Measurements from ENCODE around the gene EXOC6B. TPM values are rescaled to one million over a fixed set of nuclear protein-coding genes. Genes with fewer than 3 reads are reported as not detected.

Gene EXOC6B
- total and polyA plus RNA-seq, 9 of the 15 experiments (the other 6 are each of a cell fraction or from before 2014, with no cell fraction given), result 0.28 to 4.2 (median 2.0) TPM

- ChIA-PET POLR2A (interaction anchor here (0.5 kb wide), 1 partner anchor 21 kb away, joined by 4 read pairs; no protein-coding TSS in a partner anchor), CTCF (ENCODE audit: low intra/inter-chr PET ratio) (no interaction called here)
- no peak for TF ChIP-seq U2AF2 (optimal IDR thresholded peaks at IDR 0.05; ENCODE audit: low read depth, low read length)
- TF ChIP-seq COPS2 (conservative IDR thresholded peaks at IDR 0.05), result no peak
- no peak for TF ChIP-seq ZNF3 (CRISPR knock-in tag; IDR thresholded peaks at IDR 0.05)
- TF ChIP-seq HES1 (IDR thresholded peaks at IDR 0.05; ENCODE audit: low read depth), result no peak
- TF ChIP-seq TRIM28 (IDR thresholded peaks at IDR 0.05), result no peak
- TF ChIP-seq ZNF232 (CRISPR knock-in tag; IDR thresholded peaks at IDR 0.05), result no peak
- TF ChIP-seq, protein P1, sequence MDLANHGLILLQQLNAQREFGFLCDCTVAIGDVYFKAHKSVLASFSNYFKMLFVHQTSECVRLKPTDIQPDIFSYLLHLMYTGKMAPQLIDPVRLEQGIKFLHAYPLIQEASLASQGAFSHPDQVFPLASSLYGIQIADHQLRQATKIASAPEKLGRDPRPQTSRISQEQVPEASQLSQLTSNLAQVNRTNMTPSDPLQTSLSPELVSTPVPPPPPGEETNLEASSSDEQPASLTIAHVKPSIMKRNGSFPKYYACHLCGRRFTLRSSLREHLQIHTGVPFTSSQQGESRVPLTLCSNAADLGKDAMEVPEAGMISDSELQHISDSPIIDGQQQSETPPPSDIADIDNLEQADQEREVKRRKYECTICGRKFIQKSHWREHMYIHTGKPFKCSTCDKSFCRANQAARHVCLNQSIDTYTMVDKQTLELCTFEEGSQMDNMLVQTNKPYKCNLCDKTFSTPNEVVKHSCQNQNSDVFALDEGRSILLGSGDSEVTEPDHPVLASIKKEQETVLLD (IDR thresholded peaks at IDR 0.05), result no peak
- TF ChIP-seq ZNF780A (CRISPR knock-in tag; IDR thresholded peaks at IDR 0.05), result no peak
- no peak for TF ChIP-seq FOXK1 (CRISPR knock-in tag; IDR thresholded peaks at IDR 0.05; ENCODE audit: borderline replicate concordance)
- TF ChIP-seq POLR3A (IDR thresholded peaks at IDR 0.05; ENCODE audit: borderline replicate concordance, extremely low read depth, insufficient read depth, insufficient read length), result no peak
- no peak for TF ChIP-seq SIN3B (IDR thresholded peaks at IDR 0.05; ENCODE audit: low read depth)
- TF ChIP-seq, protein P2, sequence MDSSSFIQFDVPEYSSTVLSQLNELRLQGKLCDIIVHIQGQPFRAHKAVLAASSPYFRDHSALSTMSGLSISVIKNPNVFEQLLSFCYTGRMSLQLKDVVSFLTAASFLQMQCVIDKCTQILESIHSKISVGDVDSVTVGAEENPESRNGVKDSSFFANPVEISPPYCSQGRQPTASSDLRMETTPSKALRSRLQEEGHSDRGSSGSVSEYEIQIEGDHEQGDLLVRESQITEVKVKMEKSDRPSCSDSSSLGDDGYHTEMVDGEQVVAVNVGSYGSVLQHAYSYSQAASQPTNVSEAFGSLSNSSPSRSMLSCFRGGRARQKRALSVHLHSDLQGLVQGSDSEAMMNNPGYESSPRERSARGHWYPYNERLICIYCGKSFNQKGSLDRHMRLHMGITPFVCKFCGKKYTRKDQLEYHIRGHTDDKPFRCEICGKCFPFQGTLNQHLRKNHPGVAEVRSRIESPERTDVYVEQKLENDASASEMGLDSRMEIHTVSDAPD (CRISPR knock-in tag; IDR thresholded peaks at IDR 0.05), result no peak
- TF ChIP-seq, protein P3, sequence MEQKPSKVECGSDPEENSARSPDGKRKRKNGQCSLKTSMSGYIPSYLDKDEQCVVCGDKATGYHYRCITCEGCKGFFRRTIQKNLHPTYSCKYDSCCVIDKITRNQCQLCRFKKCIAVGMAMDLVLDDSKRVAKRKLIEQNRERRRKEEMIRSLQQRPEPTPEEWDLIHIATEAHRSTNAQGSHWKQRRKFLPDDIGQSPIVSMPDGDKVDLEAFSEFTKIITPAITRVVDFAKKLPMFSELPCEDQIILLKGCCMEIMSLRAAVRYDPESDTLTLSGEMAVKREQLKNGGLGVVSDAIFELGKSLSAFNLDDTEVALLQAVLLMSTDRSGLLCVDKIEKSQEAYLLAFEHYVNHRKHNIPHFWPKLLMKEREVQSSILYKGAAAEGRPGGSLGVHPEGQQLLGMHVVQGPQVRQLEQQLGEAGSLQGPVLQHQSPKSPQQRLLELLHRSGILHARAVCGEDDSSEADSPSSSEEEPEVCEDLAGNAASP (IDR thresholded peaks at IDR 0.05), result no peak
- no peak for TF ChIP-seq ESRRB (CRISPR knock-in tag; IDR thresholded peaks at IDR 0.05; ENCODE audit: borderline replicate concordance)
- TF ChIP-seq, protein P4, sequence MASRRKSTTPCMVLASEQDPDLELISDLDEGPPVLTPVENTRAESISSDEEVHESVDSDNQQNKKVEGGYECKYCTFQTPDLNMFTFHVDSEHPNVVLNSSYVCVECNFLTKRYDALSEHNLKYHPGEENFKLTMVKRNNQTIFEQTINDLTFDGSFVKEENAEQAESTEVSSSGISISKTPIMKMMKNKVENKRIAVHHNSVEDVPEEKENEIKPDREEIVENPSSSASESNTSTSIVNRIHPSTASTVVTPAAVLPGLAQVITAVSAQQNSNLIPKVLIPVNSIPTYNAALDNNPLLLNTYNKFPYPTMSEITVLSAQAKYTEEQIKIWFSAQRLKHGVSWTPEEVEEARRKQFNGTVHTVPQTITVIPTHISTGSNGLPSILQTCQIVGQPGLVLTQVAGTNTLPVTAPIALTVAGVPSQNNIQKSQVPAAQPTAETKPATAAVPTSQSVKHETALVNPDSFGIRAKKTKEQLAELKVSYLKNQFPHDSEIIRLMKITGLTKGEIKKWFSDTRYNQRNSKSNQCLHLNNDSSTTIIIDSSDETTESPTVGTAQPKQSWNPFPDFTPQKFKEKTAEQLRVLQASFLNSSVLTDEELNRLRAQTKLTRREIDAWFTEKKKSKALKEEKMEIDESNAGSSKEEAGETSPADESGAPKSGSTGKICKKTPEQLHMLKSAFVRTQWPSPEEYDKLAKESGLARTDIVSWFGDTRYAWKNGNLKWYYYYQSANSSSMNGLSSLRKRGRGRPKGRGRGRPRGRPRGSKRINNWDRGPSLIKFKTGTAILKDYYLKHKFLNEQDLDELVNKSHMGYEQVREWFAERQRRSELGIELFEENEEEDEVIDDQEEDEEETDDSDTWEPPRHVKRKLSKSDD (conservative IDR thresholded peaks at IDR 0.05; ENCODE audit: low read length), result no peak
- DNase-seq (ENCODE audit: extremely low read depth in 1 of 4, low spot score in 3 of 4) (no peak), FAIRE-seq (no peak), ATAC-seq (no peak)
- H3K9me3 ChIP-seq (replicated peaks; ENCODE audit: control insufficient read depth, insufficient read depth, low read depth, low read length), result no peaks in the 10 kb centered on the region
- no peak overlapping the region for H3K4me2 ChIP-seq (ENCODE audit: insufficient read depth, low read length)
- no peaks in the 10 kb centered on the region for H3K79me2 ChIP-seq (ENCODE audit: control insufficient read depth, insufficient read depth, low read length)
- BruUV-seq (replicated peaks), result no TSS peak
- intact Hi-C loops (cut with micrococcal nuclease) (loop anchor here (5.0 kb wide), 3 partner anchors 593 to 622 kb away; no protein-coding TSS in a partner anchor), in situ Hi-C loops (cut with MboI) (loop anchor here (5.0 to 10.0 kb wide), 4 partner anchors 230 to 620 kb away; no protein-coding TSS in a partner anchor)
- H3K27me3 ChIP-seq (ENCODE audit: control insufficient read depth in 2 of 2, insufficient read depth in 2 of 2, low read length in 2 of 2), result peaks cover 7 to 53% of the 10 kb centered on the region in 2 experiments; a peak in 4 of 5 replicates
- no peak overlapping the region for H3K9ac ChIP-seq (ENCODE audit: insufficient read depth in 1 of 2, low read depth in 2 of 2, low read length in 2 of 2)
- no peaks in the 10 kb centered on the region for H3K36me3 ChIP-seq (ENCODE audit: control insufficient read depth, insufficient read depth, low read length)
- no peaks in the 10 kb centered on the region for H3K9me1 ChIP-seq (ENCODE audit: control insufficient read depth, insufficient read depth, low read length)
- H2AFZ ChIP-seq (ENCODE audit: low read depth, low read length), result no peak overlapping the region
- H3K4me1 ChIP-seq (replicated peaks in 1 of 2; ENCODE audit: control insufficient read depth in 2 of 2, insufficient read depth in 2 of 2, low read length in 2 of 2), result peaks cover 0 to 7% of the 10 kb centered on the region in 2 experiments; a peak in 1 of 5 replicates
- H3K27ac ChIP-seq (ENCODE audit: extremely low read depth, low read depth, low read length), result no peak overlapping the region
- no peak overlapping the region for H3K4me3 ChIP-seq
- peaks cover 7% of the 10 kb centered on the region for H4K20me1 ChIP-seq (replicated peaks; ENCODE audit: control insufficient read depth, insufficient read depth, low read length)
- 0% methylated on average over 16 of the region's 16 CpGs for WGBS (ENCODE audit: insufficient coverage, low coverage, missing lambda C conversion rate)
These were observed 671.4 kb downstream of the EXOC6B start for GRCh38 chr2:72154386-72154975.

All from K562 (cell line).